Esophagus muscularis mucosa (tissue), 3 donors: ENCODE data around the gene RAB33A.

ENCODE experiments used
- POLR2A ChIP-seq: fragments of 450-650 bp; IDR thresholded peaks from one replicate; pipeline ENCODE4 v1.6.1; 2017; ENCODE audit warnings: antibody characterized with exemption, moderate library complexity, mild to moderate bottlenecking, low read depth
- TF ChIP-seq, protein P1 (sequence below), 3 experiments: fragments of 200-600 bp in 2 of 3; fragments of 450-650 bp in 1 of 3; sonication (generic) in 2 of 3; IDR thresholded peaks; one replicate each; pipeline ENCODE4 v1.5.1; 2017 to 2019; ENCODE audit warnings: antibody characterized with exemption in 3 of 3, mild to moderate bottlenecking in 2 of 3, moderate library complexity in 1 of 3

DNA sequence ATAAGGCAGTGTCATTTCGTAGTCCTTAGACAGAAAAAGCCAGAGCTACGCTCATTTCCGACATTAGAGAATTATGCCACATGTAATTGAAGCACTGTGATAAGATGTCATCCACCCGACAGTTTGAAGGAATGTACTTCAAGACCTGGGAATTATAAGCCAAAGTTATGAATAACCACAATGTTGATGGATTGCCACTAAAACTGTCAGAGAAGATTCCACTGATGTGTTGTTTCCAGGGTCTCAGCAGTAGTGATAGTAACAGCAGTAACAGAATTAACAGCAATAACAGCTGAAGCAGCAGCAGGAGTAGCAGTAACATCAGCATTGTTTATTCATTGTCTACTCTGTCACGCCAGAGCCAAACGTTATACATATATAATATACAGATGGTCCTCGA lies 24.7 kb downstream of the RAB33A start:
- no peak for TF ChIP-seq POLR2A
- TF ChIP-seq, protein P1, sequence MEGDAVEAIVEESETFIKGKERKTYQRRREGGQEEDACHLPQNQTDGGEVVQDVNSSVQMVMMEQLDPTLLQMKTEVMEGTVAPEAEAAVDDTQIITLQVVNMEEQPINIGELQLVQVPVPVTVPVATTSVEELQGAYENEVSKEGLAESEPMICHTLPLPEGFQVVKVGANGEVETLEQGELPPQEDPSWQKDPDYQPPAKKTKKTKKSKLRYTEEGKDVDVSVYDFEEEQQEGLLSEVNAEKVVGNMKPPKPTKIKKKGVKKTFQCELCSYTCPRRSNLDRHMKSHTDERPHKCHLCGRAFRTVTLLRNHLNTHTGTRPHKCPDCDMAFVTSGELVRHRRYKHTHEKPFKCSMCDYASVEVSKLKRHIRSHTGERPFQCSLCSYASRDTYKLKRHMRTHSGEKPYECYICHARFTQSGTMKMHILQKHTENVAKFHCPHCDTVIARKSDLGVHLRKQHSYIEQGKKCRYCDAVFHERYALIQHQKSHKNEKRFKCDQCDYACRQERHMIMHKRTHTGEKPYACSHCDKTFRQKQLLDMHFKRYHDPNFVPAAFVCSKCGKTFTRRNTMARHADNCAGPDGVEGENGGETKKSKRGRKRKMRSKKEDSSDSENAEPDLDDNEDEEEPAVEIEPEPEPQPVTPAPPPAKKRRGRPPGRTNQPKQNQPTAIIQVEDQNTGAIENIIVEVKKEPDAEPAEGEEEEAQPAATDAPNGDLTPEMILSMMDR (IDR thresholded peaks at IDR 0.05) = no peak
